Limb (tissue), 2 donors: ENCODE measurements around the gene CITED2.
"Not testable (repeated sequence)": the region's sequence is repeated elsewhere in the genome, so short reads cannot be mapped to it uniquely, and the experiment has no call there.

Experiments used
- DNase-seq, 2 donors: peaks; one replicate each; pipeline ENCODE4 v3.0.0-alpha.2; 2016; ENCODE audit errors: extremely low spot score in 2 of 2

The CITED2 gene, protein sequence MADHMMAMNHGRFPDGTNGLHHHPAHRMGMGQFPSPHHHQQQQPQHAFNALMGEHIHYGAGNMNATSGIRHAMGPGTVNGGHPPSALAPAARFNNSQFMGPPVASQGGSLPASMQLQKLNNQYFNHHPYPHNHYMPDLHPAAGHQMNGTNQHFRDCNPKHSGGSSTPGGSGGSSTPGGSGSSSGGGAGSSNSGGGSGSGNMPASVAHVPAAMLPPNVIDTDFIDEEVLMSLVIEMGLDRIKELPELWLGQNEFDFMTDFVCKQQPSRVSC

DNA sequence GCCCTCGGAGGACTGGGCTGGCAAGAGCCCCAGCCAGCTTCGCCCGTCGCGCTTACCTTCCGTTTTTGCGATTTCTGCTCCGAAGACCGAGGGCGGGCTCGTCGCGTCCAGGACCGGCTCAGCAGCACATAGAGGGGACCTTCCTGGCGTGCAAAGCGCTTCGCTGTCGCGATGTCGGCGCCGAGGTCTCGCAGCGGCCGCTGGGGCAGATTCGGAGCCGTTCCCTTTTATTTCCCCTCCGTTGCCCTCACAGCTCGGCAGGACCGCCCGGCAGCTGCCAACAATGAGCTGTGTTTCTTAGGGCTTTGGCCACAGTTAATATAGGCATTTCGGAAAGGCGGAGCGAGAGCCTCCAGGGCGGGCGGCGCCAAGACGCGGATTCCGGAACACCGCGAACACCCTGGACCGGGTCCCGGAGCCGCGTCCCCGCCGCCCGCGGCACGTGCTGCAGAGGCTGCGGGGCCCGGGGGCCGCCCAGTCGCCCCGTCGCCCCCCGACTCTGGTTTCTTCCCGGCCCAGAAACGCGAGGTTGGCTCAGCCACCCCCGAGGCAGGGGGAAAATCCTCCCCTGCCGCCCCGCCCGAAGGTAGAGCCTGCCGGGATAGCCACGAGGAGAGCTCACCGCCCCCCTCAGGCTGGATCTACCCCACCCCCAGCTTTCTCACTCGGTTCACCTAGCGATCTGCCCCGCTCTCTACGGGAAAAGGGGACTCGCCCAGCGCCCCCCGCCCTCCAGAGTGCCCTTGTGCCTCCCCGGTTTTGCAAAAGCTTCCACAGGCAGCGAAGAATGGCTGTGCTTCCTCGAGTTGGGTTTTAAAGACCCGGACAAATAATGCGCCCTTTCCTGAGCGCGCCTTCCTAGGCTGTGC, at the start of gene CITED2:
CITED2 (minus strand) TSS at position 292 of the 869 bp plus-strand sequence. CDS start 704 bp downstream, outside the sequence.
- DNase-seq = peak; percentile 95 to 97

DNA sequence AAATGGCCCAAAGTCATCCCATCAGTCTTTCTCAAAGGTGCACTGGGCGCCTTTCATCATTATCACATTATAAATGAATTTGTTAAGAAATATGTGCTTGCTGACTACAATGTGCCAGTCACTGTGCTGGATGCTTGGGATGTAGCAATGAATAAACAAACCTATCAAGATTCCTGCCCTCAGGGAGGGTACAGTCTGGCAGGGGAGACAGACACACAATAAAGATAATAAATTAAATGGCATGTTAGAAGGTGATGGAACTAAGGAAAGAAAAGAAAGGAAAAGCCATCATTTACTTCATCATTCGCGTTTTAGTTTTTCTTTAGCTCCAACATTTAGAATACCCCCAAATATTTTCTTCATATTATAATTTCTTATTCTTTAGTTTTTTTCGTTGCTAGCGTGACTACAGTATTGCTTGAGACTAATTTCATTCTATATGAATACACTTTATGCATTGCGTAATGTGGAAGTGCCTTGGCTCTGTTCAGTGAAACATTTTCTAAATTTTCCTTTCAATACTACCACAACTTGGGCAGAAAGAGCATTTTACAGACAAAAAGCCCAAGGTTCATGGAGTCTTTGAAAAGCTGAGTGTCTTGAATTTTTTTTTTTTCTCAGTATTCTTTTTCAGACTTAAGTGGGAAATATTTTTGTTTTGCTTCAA, 48.7 kb upstream of the CITED2 start:
- DNase-seq = no peak

DNA sequence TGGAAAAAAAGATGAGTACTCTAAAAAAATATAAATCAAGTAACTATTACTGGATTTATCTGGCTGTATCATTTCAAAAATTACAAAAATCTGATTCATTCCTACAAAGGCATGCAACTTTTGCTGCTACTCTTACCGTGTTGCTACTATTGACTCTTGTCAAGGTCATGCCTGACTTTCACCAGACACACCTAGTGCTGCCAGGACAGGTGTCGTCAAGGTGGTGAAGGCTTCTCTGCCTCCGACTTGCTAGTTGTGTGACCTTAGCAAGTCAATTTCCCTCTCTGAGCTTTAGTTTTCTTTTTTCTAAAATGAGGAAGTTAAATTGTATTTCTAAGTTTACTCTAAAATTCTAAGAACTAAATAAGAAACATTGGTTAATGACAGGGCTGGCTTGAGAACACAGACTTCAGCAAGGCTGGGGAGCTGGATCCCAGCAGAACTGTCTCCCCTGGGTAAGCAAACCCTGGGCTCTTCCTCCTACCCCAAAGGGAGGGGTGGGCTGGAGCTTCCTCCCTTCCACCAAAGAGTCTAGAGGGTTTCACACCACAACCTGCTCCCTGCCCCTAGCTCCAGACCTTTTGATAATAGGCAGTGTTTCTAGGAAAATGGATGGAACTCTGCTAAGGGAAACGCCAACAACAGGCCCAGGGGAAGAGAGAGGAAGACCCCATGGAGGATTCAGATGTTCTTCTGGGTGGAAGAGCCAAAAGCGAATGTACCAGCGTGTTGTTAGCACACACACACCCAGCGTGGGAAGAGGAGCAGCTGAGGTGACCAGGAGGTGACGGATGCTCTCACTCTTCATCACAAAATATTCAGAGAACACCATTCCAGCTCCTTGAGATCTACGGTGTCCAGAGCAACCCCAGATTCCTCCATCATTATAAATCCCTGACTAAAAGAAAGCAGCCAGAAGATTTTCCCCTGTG, 47.9 kb upstream of the CITED2 start:
- DNase-seq = no peak

DNA sequence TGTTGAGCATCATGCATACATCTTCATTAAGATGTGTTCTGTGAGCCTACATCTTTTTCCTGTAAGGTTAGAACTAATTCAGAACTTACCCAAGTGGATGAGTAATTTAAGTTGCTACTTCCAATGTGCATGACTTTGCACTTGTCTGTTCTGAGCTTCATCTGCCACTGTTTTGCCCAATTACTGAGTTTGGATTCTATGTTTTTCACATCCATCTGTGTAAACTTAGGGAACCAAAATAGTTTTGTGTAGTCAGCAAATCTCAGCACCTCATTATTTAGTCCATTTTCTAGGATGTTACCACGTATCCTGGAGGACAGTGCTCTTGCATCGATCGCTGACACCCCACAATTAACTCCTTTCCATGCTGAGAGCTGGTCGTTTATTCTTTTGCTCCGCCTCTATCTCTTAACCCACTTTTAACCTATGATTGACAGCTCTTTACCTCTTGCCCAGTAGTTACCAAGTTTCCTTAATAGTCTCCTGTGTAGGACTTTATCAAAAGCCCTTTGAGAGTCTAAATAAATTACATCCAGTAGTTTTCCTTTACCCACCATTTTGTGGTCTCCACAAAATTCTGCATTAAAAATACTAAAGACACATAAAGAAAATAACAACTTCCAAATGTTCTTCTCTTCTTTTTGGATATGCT, 44.2 kb upstream of the CITED2 start:
- DNase-seq = no peak

DNA sequence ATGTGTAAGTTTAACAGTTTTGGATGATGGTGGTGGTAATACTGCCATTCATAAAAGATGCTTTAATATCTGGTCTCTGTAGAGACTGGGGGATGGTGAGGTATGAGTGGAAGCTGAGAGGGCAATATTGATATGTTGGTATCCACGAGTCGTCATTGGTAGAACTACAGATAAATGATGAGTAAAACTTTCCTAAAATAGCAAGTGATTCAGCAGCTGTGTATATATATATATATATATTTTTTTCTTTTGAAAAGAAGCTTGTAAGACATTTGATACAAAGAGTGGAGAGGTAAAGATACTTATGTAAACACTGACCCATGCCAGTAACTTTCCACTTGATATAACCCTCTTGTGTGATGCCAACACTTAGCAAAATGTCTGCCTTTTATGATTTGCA, 41.7 kb upstream of the CITED2 start:
- DNase-seq = no peak

DNA sequence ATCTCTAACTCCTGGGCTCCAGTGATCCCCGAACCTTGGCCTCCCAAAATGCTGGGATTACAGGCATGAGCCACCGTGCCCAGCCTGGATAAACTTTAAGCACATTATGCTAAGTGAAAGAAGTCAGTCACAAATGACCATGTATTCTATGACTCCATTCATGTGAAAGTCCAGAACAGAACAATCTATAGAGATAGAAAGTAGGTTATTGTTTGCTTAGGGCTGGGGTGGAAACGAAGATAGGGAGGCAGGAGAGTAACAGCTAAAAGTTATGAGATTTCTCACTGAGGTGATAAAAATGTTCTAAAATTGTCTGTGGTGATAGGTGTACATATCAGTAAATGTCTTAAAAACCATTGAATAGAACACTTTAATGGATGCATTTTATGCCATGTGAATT, 40.9 kb upstream of the CITED2 start:
- no peak for DNase-seq

DNA sequence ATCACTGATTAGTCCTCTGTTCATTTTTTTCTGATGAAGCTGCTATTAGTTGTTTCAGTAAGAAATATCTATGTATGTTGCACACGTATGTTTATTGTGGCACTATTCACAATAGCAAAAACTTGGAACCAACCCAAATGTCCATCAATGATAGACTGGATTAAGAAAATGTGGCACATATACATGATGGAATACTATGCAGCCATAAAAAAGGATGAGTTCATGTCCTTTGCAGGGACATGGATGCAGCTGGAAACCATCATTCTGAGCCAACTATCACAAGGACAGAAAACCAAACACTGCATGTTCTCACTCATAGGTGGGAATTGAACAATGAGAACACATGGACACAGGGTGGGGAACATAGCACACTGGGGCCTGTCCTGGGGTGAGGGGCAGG, 37.7 kb upstream of the CITED2 start:
- not testable (repeated sequence) for DNase-seq

DNA sequence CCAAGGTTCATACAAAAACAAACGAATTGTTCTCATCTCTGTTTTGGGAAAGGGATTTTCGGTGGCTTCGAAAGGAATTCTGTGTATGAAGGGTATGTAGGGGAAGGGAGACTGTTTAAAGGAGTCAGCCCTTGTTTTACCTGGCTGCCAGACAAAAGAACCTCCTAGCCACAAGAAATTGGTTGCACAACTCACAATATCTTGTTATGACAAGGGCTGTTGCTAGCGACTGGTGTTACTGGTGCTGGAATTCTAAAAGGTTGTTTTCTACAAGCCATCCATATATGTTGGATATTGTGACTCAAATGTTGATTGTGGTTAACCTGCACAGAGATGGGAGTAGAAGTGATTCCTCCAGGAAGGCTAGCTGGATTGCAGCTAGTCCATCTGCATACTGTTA, 34.6 kb upstream of the CITED2 start:
- no peak for DNase-seq

DNA sequence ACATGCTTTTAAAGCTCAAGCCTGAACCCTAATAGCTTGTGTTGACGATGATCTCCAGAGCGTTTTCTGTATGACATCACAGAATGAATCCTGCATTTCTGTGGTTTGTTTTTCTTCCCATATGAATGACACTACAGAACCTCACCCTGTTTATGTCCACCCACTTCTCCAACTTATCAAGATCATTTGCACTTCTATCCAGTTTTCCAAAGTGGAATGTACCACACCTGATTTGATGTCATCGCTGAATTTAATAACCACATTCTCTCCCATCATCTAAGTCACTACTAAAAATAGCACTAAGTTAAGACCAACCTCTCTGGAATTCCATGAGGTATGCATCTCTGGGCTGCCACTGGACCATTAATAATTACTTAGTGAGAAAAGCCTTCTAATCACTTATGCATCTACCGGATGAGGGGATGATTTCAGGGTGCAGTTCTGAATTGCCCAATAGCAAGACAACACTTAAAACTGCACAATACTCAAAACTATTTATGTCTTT, 33.3 kb upstream of the CITED2 start:
- DNase-seq = no peak

DNA sequence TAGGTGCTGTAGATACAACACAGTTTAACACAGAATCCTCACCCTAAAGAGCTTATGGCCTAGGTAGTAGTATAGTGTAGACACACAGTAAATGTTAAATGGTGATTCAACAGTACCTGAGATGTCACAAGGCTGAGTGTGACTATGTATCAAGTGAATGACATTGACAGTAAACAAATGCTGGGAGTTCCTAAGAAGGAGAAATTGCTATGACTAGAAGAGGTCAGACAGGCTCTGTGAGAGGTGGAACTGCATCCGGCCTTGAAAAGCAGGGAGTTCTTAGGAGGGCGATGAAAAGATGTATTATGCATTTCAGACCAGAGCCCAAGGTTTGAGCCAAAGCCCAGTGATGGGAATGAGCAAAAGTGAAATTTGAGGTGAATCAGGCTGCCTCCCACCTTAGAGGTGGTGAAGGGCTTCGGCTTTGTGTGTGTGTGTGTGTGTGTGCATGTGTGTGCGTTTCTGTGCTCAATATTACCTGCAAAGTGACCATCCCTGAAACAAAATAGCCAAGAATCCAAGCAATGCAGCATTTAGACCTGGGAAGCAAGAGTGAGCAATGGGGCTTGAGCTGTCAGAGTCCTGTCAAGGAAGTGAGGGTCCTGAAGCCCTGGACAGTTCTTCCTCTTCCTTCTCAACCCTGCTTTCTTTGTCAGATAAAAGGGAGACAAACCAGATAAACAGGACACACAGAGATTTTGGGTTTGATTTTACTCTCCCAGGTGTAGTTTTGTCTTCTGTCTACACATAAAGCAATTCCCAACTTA, 32.3 kb upstream of the CITED2 start:
- no peak for DNase-seq

DNA sequence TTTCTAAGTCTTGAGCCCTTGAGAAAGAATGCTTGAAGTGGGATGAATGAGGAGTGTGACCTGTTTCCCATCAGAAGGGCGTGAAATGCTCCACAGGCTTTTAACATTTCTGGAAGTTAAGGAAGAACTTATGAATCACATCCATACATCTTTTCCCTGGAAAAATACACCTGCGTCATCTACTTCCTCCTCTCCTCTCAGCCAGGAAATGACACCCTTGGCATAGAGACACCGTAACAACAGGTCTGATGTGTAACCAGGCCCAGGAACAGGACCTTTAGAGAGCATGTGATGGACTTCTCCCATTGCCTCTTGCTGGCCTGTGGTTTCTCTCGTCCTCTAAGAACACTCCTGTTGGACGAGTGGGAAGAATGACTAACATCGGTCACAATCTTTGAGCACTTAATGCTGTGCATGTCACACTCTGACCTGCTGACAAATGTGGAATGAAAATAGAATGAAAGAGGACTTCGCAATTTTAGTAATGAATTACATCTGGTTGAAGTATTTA, 28.5 kb upstream of the CITED2 start:
- DNase-seq = no peak

DNA sequence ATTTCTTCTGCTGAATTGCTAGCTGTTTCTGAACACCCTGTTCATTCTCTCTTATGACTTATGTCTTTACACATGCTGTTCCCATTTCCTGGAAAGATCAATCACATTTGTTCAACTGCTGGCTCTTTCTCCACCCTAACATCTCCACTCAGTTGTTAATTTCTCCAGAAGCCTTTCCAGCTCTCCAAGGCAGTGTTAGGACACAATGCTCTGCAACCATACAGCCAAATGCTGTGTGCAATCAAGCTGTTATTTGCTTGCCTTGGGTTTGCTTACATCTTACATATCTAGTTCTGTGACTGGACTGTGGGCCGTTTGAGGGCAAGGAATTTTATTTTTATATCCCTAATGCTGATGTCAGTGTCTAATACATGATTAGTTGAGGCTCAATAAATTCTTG, 24.2 kb upstream of the CITED2 start:
- DNase-seq = no peak

DNA sequence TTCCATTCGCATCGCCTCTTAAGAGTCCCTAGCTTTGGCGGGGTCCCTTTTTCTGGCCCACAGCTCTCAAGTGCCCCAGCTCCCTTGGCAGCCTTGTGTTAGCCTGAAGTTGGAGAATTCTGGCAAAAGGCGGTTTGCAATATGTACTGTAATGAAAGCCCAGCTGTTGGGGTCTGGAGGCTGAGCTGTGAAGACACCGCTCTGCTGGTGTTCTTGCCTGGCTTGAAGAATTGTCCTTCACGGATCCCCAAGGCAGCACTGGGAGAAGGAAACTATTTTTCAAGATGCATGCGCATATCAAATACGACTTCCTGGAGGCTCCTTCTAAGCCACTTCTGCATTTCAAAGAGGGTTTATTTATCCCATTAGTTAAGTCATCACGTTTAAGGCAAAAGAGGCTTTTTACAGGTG, 21.4 kb upstream of the CITED2 start:
- no peak for DNase-seq

DNA sequence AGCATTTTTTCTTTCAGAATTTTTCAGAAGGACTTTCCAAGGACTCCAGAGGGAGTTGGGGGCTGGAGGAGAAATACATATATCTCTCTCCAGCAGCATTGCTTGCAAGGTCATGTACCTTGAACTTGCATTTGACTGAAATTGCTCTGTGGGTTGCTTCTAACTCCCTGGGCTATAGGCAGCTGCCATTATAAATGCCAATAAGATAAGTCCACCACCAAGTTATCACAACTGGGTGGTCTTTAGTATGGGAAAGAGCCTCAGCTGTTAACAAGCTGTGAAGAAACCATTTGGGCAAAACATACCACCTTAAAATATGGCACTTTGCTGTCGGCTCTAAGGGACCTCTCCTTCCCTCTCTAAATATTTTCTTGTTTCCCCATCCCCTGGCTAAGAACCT, 20.9 kb upstream of the CITED2 start:
- DNase-seq = no peak

DNA sequence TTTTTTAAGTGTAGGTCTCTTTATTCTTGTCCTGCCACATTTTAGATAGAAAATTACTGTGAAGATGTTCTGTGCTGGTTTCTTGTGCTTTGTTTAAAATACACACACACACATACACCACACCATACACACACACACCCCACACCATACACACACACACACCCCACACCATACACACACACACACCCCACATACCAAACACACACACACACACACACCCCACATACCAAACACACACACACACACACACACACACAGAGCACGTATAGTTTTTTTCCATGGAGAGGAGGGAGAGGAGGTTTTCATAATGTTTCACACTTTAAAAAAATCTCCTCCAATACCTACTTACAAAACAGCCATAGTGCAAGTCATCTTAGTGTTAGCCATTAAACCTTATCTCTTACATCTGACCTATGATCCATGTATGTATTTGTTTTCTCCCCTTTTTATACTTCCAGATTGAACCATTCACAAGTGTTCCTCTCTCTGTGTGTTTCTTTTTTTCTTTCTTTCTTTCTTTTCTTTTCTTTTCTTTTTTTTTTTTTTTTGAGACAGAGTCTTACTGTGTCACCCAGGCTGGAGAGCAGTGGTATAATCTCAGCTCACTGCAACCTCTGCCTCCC, 19.7 kb upstream of the CITED2 start:
- no peak for DNase-seq

DNA sequence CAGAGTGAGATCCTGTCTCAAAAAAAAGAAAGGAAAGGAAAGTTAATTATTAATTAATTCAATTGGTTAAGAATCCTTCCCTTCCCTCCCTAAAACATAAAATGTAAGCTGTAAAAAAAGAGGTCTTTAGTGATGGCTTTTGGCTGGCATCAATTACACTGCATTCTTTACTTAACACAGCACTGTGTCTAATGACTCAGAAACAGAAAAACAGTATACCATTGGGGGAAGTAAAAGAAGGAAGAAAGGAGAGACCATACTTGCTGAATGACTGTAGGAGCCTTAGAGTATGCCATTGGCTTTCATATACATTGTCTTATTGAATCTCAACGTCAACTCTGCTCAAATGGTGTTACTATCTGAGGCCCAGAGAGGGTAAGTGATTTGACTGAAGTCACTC, 18.3 kb upstream of the CITED2 start:
- no peak for DNase-seq

DNA sequence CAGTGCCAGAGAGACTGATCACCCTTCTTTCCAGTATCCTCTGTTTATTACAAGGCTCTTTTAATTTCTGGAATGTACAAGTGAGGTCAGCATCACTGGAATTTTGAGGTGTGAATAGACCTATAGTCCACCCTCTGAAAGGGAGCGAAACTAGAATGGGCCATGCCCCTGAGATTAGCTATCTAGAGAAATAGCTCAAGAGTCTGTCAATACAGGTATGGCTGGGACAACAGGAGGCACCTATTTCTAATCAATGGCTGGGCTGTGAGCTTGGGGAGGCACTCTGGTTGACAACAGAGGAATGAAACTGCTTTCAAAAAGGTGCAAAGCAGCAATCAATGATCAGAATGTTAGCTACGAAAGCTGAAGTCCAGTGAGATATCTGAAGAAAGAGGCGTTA, 17.3 kb upstream of the CITED2 start:
- DNase-seq = no peak

DNA sequence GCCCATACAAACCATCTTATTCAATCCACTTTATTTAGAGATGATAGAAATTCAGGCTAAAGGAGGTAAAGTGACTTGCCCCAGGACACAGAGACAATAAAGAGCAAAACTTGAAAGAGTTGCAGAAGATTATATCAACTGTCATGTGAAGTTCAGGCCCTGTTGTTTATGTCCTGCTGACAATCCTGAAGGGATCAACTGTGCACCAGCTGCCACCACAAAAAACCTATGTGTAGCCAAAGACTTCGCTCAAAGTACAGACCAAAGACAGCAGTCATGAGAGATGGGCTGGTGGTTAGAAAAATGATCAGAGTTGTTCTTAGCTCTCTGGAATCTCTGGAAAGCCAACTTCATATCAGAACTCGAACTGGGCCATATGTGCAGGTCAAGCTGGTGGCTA, 16.0 kb upstream of the CITED2 start:
- DNase-seq = no peak

DNA sequence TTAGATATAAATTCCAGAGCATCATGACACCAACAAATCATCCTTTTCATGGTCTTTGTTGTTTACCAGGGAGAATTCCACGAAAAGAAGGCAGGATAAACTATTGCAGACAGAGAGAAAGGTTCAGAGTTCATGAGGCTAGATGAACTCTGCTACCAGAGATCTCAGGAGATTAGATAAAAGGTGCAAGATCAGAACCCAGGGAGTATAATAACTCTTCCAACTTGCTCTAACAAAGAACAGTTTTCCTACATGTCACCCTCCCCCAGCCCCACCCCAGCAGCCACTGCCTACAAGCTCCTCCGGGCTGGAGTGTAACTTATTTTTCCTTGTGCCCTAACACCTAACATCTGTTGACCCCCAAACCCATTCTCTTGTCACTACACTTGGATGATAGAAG, 13.9 kb upstream of the CITED2 start:
- no peak for DNase-seq
